AG10803 (cell line): ENCODE data around the gene DUOXA1.

ENCODE experiments used
- DNase-seq: peaks from one replicate; pipeline ENCODE4 v3.0.0; 2010; ENCODE audit warnings: low read depth
- H3K4me3 ChIP-seq: 2 replicates; pipeline ENCODE4 v1.5.1; 2011; ENCODE audit warnings: mild to moderate bottlenecking, low read length, control low read depth
- CTCF ChIP-seq: conservative IDR thresholded peaks from 2 replicates; pipeline ENCODE4 v1.5.1; 2011; ENCODE audit warnings: mild to moderate bottlenecking, low read length, control low read depth, inconsistent platforms

Gene DUOXA1

DNA sequence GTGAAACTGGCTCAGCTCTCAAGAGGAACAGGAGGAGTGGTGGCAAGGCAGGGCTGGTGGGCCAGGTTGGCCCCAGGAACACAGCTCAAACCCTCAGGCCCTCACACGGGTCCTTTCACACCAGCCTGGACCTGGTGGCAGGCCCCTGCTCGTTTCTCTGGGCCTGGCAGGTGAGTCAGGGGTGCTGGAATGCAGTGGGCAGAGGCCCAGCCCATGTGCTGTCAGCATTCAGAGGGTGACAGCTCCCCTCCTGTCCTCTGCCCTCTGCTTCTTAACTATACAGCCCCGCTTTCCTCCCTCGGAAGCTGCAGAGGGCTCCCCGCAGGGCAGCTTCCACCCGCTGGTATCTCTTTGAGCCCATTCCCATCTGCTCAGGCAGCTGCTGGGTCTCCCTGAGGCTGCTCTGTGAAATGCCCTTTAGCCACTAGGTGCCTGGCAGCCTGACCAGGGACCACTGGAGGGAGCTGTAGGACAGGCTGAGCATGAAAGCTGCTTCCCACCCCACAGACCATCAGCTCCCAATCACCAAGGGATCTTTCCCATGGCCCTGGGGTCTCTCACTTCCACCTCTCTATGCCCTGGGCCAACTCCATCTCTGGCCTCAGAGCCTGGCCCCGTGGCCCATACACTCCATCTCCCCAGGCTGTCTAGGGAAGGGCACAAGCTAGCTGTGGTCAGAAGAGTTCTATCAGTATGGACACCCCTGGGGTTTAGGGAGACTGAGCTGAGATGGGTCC is 33.3 kb upstream of the DUOXA1 start:
- no peak overlapping the region for H3K4me3 ChIP-seq
- DNase-seq, result peak; percentile 77
- peak; percentile 99 for TF ChIP-seq CTCF

DNA sequence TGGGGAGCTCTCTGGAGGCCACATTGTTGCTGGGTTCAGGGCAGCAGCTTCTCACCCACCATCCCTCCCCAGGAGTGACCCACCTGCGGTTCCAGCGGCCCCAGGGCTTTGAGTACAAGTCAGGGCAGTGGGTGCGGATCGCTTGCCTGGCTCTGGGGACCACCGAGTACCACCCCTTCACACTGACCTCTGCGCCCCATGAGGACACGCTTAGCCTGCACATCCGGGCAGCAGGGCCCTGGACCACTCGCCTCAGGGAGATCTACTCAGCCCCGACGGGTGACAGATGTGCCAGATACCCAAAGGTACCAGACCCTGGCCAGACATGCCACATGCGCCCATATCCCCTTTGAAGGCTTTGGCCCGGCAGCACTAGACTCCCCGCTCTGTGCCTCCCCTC is 32.0 kb upstream of the DUOXA1 start:
- H3K4me3 ChIP-seq, result no peak overlapping the region
- TF ChIP-seq CTCF, result no peak
- DNase-seq, result no peak

DNA sequence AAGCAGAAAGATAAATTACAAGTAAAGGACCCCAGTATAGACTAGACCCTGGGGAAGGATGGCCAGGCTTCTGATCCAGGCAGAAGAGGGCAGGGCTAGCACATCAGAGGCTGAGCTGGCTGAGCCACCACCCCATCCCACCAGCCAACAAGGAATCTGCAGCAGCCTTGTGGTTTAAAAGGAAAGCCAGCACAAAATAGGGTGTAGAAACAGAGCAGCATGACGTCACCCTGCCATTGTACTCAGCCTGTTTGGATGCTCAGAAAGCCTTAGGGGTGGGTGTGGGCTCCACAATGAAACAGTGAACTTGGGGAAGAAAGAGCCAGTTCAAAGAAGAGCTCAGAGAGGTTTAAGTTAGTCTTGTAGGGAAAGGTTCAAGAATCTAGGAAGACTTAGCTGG is 28.3 kb upstream of the DUOXA1 start:
- H3K4me3 ChIP-seq, result no peak overlapping the region
- DNase-seq, result peak; percentile 85
- no peak for TF ChIP-seq CTCF

DNA sequence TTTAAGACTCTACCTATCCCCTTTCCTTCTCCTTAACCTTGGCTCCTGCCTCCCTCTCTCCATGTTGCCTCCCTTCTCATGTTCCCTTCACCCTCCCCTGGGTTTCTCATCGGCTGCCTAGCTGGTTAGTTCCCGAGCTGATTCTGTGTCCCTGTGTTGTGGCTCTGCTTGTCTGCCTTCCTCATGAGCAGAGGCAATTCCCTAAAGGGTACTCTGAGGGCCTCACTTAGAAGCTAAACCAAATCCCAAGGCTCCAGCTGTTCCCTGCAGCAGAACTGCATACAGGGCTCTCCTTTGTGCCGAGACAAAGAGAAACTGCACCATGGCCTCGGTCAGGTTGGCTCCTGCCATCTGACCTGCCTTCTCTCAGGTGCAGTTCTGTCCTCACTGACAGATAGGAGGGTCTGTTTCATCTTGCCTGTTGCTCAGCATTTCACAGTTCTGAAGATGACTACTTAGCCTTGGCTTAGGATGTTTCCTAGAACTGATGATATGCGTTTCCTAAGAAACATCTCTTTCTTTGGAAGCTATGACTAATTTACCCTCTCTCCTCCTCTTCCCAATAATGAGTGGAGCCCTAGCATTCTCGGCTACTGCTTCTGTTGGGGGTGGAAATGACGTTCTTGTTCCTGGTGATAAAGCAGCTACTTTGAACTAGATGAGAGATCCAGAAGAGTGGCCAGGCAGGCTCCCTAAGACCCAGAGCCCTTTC is 27.2 kb upstream of the DUOXA1 start:
- no peak overlapping the region for H3K4me3 ChIP-seq
- DNase-seq, result peak; percentile 79
- no peak for TF ChIP-seq CTCF

GRCh38 chr15:45155739-45156138 is 26.1 kb upstream of the DUOXA1 start:
- no peak for TF ChIP-seq CTCF
- no peak for DNase-seq
- no peak overlapping the region for H3K4me3 ChIP-seq

DNA sequence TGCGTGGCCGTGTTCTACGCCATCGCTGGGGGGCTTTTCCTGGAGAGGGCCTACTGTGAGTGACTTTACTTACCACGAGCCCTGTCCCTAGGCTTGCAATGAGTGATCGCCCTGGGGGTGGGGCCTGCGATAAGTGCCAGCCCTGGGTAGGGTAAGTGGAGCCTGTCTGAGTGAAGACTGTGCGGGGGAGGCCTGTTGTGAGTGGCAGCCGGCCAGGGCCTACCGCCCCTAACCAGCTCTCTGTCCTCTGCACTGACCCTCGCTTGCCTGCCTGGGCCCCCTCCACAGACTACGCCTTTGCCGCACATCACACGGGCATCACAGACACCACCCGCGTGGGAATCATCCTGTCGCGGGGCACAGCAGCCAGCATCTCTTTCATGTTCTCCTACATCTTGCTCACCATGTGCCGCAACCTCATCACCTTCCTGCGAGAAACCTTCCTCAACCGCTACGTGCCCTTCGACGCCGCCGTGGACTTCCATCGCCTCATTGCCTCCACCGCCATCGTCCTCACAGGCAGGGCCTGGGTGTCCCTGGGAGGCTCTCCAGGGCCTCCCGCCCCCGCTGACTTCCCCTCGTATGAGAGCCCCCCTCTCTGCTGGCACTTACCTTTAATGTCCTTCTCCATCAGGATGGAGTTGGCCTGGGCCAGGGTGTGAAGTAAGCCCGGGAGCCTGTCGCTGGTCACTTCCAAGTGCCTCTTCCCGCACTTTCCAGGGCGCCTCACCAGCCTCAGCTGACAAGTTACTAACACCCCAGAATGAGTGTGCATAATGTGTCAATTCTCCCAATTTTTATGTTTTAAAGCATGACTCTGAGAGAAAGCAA is 22.5 kb upstream of the DUOXA1 start:
- H3K4me3 ChIP-seq, result no peak overlapping the region
- no peak for TF ChIP-seq CTCF
- no peak for DNase-seq
